CD14-positive monocyte (primary cell): ENCODE measurements around the gene TMEM128. TPM values are rescaled to one million over a fixed set of nuclear protein-coding genes. Genes with fewer than 3 reads are reported as not detected.
"Not testable (repeated sequence)": the region's sequence is repeated elsewhere in the genome, so short reads cannot be mapped to it uniquely, and the experiment has no call there.

ENCODE experiments used
- DNase-seq, 3 donors: peaks; one replicate each; pipeline ENCODE4 v3.0.0-alpha.2; 2011 to 2022
- H2AFZ ChIP-seq: 2 replicates; pipeline ENCODE4 v1.6.0; 2012; ENCODE audit warnings: mild to moderate bottlenecking, low read depth, low read length, inconsistent platforms; ENCODE audit not compliant: insufficient read depth, poor library complexity, severe bottlenecking
- H3K27ac ChIP-seq, 2 donors: 1 replicate in 1 of 2; 2 replicates in 1 of 2; pipeline ENCODE4 v1.5.1; 2012 to 2013; ENCODE audit warnings: low read length in 2 of 2, control low read depth in 1 of 2, inconsistent platforms in 1 of 2, low read depth in 1 of 2, mild to moderate bottlenecking in 1 of 2
- H3K27me3 ChIP-seq, 2 donors: one replicate each; pipeline versions ENCODE4 v1.6.0 to v1.6.1; 2011 to 2013; ENCODE audit warnings: low read length in 2 of 2; ENCODE audit not compliant: control insufficient read depth in 2 of 2, insufficient read depth in 2 of 2
- H3K36me3 ChIP-seq, 2 donors: replicated peaks in 1 of 2; 1 replicate in 1 of 2; 2 replicates in 1 of 2; pipeline versions ENCODE4 v1.5.1 to v1.6.1; 2012 to 2013; ENCODE audit warnings: low read length in 2 of 2, control low read depth in 1 of 2, inconsistent platforms in 1 of 2, mild to moderate bottlenecking in 1 of 2; ENCODE audit not compliant: insufficient read depth in 2 of 2, control insufficient read depth in 1 of 2
- H3K4me1 ChIP-seq, 2 donors: 1 replicate in 1 of 2; 2 replicates in 1 of 2; pipeline versions ENCODE4 v1.5.1 to v1.6.1; 2012 to 2013; ENCODE audit warnings: low read length in 2 of 2, control low read depth in 1 of 2, inconsistent platforms in 1 of 2, mild to moderate bottlenecking in 1 of 2, moderate library complexity in 1 of 2; ENCODE audit not compliant: insufficient read depth in 2 of 2, control insufficient read depth in 1 of 2
- H3K4me2 ChIP-seq: replicated peaks from 2 replicates; pipeline ENCODE3; 2012; ENCODE audit warnings: low read length, moderate library complexity, mild to moderate bottlenecking; ENCODE audit not compliant: poor library complexity, severe bottlenecking; ENCODE audit errors: extremely low read depth
- H3K4me3 ChIP-seq, 3 experiments: fragments of 200-600 bp in 1 of 3; sonication (generic) in 1 of 3; replicated peaks in 1 of 3; 1 replicate in 2 of 3; 2 replicates in 1 of 3; pipeline ENCODE4 v1.5.1; 2011 to 2013; ENCODE audit warnings: low read length in 3 of 3, mild to moderate bottlenecking in 3 of 3, control low read depth in 2 of 3, low read depth in 2 of 3, inconsistent platforms in 1 of 3, moderate library complexity in 1 of 3
- H3K79me2 ChIP-seq: 2 replicates; pipeline ENCODE4 v1.6.0; 2012; ENCODE audit warnings: mild to moderate bottlenecking, control low read depth, inconsistent platforms, low read length, moderate library complexity; ENCODE audit not compliant: insufficient read depth
- H3K9ac ChIP-seq: 2 replicates; pipeline ENCODE4 v1.6.0; 2017; ENCODE audit warnings: low read length, mild to moderate bottlenecking; ENCODE audit not compliant: insufficient read depth, poor library complexity, severe bottlenecking
- H3K9me3 ChIP-seq, 2 donors: replicated peaks in 1 of 2; 1 replicate in 1 of 2; 2 replicates in 1 of 2; pipeline versions ENCODE4 v1.5.1 to v1.6.1; 2012 to 2013; ENCODE audit warnings: low read length in 2 of 2, control low read depth in 1 of 2; ENCODE audit not compliant: control insufficient read depth in 1 of 2, insufficient read depth in 1 of 2
- H4K20me1 ChIP-seq: 2 replicates; pipeline ENCODE4 v1.6.0; 2012; ENCODE audit warnings: mild to moderate bottlenecking, low read length, control low read depth, moderate library complexity; ENCODE audit not compliant: insufficient read depth
- H3K27ac Mint-ChIP-seq, 7 donors: one replicate each; pipeline ENCODE4 v1.8.0; 2020; ENCODE audit warnings: mild to moderate bottlenecking in 7 of 7, mixed read lengths in 7 of 7, moderate library complexity in 6 of 7, inconsistent platforms in 2 of 7
- H3K27me3 Mint-ChIP-seq, 3 donors: one replicate each; pipeline ENCODE4 v1.8.0; 2021 to 2022; ENCODE audit warnings: low read depth in 3 of 3, mild to moderate bottlenecking in 3 of 3, mixed read lengths in 3 of 3, moderate library complexity in 3 of 3, inconsistent platforms in 1 of 3
- H3K36me3 Mint-ChIP-seq, 2 donors: one replicate each; pipeline ENCODE4 v1.8.0; 2020; ENCODE audit warnings: mixed read lengths in 2 of 2, inconsistent platforms in 1 of 2, mild to moderate bottlenecking in 1 of 2
- H3K4me1 Mint-ChIP-seq: one replicate; pipeline ENCODE4 v1.8.0; 2020; ENCODE audit warnings: mild to moderate bottlenecking, mixed read lengths
- H3K4me3 Mint-ChIP-seq, 2 donors: one replicate each; pipeline ENCODE4 v1.8.0; 2020; ENCODE audit warnings: mild to moderate bottlenecking in 2 of 2, mixed read lengths in 2 of 2, moderate library complexity in 1 of 2
- H3K9me3 Mint-ChIP-seq, 7 donors: one replicate each; pipeline ENCODE4 v1.8.0; 2020 to 2022; ENCODE audit warnings: mixed read lengths in 7 of 7, mild to moderate bottlenecking in 6 of 7, moderate library complexity in 6 of 7, inconsistent platforms in 2 of 7
- CTCF ChIP-seq: fragments of 200-600 bp; IDR thresholded peaks from one replicate; pipeline ENCODE4 v1.8.0; 2022; ENCODE audit warnings: antibody characterized with exemption, mild to moderate bottlenecking
- WGBS: methylation state at CpG from one replicate; pipeline ENCODE4 v1.1.5; 2013; ENCODE audit warnings: missing lambda C conversion rate; ENCODE audit not compliant: insufficient coverage; 5-methylcytosine and 5-hydroxymethylcytosine counted together
- intact Hi-C, 2 donors: fragments of 100-400 bp; cut with micrococcal nuclease; formaldehyde crosslinking; loops; one replicate each; pipeline versions ENCODE4 v1.15.0 to v1.15.1; 2023
- polyA plus RNA-seq, 3 donors: library from polyadenylated mRNA; depleted of rRNA in 1 of 3; unstranded in 2 of 3; stranded (reverse) in 1 of 3; fragments of 300-500 nt in 2 of 3; fragments of >200 nt in 1 of 3; fragmentation: Illumina TruSeq in 2 of 3; gene quantifications; 1 replicate in 2 of 3; 2 replicates in 1 of 3; pipeline ENCODE4 v1.2.3, GENCODE V29; 2012 to 2021

TMEM128 gene
- polyA plus RNA-seq, 3 donors, result 11.4 to 35.1 (median 29.7) TPM

- 90% methylated on average over 6 of the region's 7 CpGs for WGBS
- no peaks in the 10 kb centered on the region for H4K20me1 ChIP-seq
- no peaks in the 10 kb centered on the region for H3K4me1 Mint-ChIP-seq
- no peak for DNase-seq
- H3K4me1 ChIP-seq, result no peaks in the 10 kb centered on the region
- H3K4me3 ChIP-seq, result no peak overlapping the region
- no peak overlapping the region for H3K27ac ChIP-seq
- H3K9ac ChIP-seq, result no peak overlapping the region
- H2AFZ ChIP-seq, result no peak overlapping the region
- intact Hi-C loops, result no loop called here
- H3K4me3 Mint-ChIP-seq, result no peak overlapping the region
- no peak overlapping the region for H3K4me2 ChIP-seq
- no peak overlapping the region for H3K27ac Mint-ChIP-seq
- TF ChIP-seq CTCF, result no peak
- H3K79me2 ChIP-seq, result no peaks in the 10 kb centered on the region
- no peaks in the 10 kb centered on the region for H3K36me3 ChIP-seq
- peaks cover 0 to 2% (median 0%) of the 10 kb centered on the region in 7 donors for H3K9me3 Mint-ChIP-seq
- H3K27me3 ChIP-seq, result no peaks in the 10 kb centered on the region
- H3K36me3 Mint-ChIP-seq, result no peaks in the 10 kb centered on the region
- H3K27me3 Mint-ChIP-seq, result peaks cover 6 to 24% (median 19%) of the 10 kb centered on the region in 3 donors
- no peaks in the 10 kb centered on the region for H3K9me3 ChIP-seq
Observed at GRCh38 chr4:4216648-4217047, 31.4 kb downstream of the TMEM128 start.

GRCh38 chr4:4213674-4214073, 34.3 kb downstream of the TMEM128 start:
- no CpG with 5 or more reads among the region's 4 CpGs for WGBS
- H3K27ac Mint-ChIP-seq, H3K36me3 ChIP-seq, H3K4me1 Mint-ChIP-seq, H3K4me2 ChIP-seq, H3K9me3 Mint-ChIP-seq, H3K4me3 ChIP-seq, H3K27me3 ChIP-seq, H3K27ac ChIP-seq, H3K9ac ChIP-seq, H3K79me2 ChIP-seq, H3K4me3 Mint-ChIP-seq, H3K4me1 ChIP-seq, H4K20me1 ChIP-seq, H2AFZ ChIP-seq, intact Hi-C loops, DNase-seq, H3K9me3 ChIP-seq, H3K36me3 Mint-ChIP-seq: not testable (repeated sequence)
- peaks cover 14 to 31% (median 17%) of the 10 kb centered on the region in 3 donors for H3K27me3 Mint-ChIP-seq
